Measurements from ENCODE around the gene TPBGL. TPM values are rescaled to one million over a fixed set of nuclear protein-coding genes. Genes with fewer than 3 reads are reported as not detected.

TPBGL gene
- total and polyA plus RNA-seq, 2 experiments from 2014 or later = 0.08 to 0.21 TPM

DNA sequence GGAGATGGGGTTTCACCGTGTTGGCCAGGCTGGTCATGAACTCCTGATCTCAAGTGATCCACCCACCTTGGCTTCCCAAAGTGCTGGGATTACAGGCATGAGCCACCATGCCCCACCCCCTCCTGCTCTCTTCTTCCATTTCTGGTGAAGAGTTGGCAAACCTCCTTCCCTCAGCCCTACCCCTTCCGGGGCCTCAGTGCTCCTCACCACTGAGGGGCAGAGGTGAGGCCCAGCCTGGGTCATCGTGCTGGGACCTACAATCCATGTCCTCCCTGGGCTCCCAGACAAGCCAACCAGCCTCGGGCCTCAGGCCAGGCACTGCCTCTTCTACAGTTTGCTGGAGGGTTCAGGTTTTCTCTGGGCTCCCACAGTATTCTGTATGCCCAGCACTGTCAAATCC lies 14.8 kb upstream of the TPBGL start:
- Histone ChIP-seq H3K27ac (ENCODE audit: low read depth) (no peak overlapping the region), H2AFZ (no peak overlapping the region), H3K36me3 (ENCODE audit: insufficient read depth) (no peaks in the 10 kb centered on the region), H3K27me3 (ENCODE audit: insufficient read depth) (no peaks in the 10 kb centered on the region), H3K9me2 (ENCODE audit: insufficient read depth) (no peaks in the 10 kb centered on the region), H3K4me3 (no peak overlapping the region), H3K4me2 (no peak overlapping the region), H4K20me1 (replicated peaks; ENCODE audit: insufficient read depth) (0 out of 2 replicates have a peak, but pooled peaks cover 8% of the 10 kb centered on the region), H3K79me2 (replicated peaks; ENCODE audit: insufficient read depth) (no peaks in the 10 kb centered on the region), H3K4me1 (ENCODE audit: insufficient read depth) (no peaks in the 10 kb centered on the region), H3F3A (replicated peaks; ENCODE audit: low read depth) (no peaks in the 10 kb centered on the region)
- H3K4me1 Mint-ChIP-seq = peaks cover 5% of the 10 kb centered on the region; the same call in 2 of the 3 replicates
- no peak overlapping the region for H3K4me3 Mint-ChIP-seq
- no peaks in the 10 kb centered on the region for H3K36me3 Mint-ChIP-seq (ENCODE audit: low read depth)
- ATAC-seq (no peak), DNase-seq (ENCODE audit: low spot score) (no peak)
- H3K9me3 Mint-ChIP-seq = no peaks in the 10 kb centered on the region
- TF ChIP-seq STAT1 (IDR thresholded peaks at IDR 0.05; ENCODE audit: unreplicated experiment) (no peak), CTCF (conservative IDR thresholded peaks at IDR 0.05; ENCODE audit: low read depth in 2 of 2) (peak in 1 of 2 experiments; percentile 12; a peak in 1 of 4 replicates)
- H3K27me3 Mint-ChIP-seq (ENCODE audit: insufficient read depth, low read depth, poor library complexity) = peaks cover 2% of the 10 kb centered on the region
- no peak overlapping the region for H3K27ac Mint-ChIP-seq

GRCh38 chr11:75229466-75229865 lies 11.1 kb upstream of the TPBGL start:
- DNase-seq (ENCODE audit: low spot score) (no peak), ATAC-seq (no peak)
- TF ChIP-seq, protein P1, sequence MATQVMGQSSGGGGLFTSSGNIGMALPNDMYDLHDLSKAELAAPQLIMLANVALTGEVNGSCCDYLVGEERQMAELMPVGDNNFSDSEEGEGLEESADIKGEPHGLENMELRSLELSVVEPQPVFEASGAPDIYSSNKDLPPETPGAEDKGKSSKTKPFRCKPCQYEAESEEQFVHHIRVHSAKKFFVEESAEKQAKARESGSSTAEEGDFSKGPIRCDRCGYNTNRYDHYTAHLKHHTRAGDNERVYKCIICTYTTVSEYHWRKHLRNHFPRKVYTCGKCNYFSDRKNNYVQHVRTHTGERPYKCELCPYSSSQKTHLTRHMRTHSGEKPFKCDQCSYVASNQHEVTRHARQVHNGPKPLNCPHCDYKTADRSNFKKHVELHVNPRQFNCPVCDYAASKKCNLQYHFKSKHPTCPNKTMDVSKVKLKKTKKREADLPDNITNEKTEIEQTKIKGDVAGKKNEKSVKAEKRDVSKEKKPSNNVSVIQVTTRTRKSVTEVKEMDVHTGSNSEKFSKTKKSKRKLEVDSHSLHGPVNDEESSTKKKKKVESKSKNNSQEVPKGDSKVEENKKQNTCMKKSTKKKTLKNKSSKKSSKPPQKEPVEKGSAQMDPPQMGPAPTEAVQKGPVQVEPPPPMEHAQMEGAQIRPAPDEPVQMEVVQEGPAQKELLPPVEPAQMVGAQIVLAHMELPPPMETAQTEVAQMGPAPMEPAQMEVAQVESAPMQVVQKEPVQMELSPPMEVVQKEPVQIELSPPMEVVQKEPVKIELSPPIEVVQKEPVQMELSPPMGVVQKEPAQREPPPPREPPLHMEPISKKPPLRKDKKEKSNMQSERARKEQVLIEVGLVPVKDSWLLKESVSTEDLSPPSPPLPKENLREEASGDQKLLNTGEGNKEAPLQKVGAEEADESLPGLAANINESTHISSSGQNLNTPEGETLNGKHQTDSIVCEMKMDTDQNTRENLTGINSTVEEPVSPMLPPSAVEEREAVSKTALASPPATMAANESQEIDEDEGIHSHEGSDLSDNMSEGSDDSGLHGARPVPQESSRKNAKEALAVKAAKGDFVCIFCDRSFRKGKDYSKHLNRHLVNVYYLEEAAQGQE (IDR thresholded peaks at IDR 0.05; ENCODE audit: unreplicated experiment) = no peak
- TF ChIP-seq POLR2AphosphoS5 (IDR thresholded peaks at IDR 0.05; ENCODE audit: low read depth) = no peak
- TF ChIP-seq CREB1 (CRISPR knock-in tag; IDR thresholded peaks at IDR 0.05; ENCODE audit: low read depth) = no peak
- TF ChIP-seq STAT1 (IDR thresholded peaks at IDR 0.05; ENCODE audit: unreplicated experiment) = no peak
- peaks cover 3% of the 10 kb centered on the region for H3K27me3 Mint-ChIP-seq (ENCODE audit: insufficient read depth, low read depth, poor library complexity)
- no peaks in the 10 kb centered on the region for H3K4me1 ChIP-seq (ENCODE audit: insufficient read depth)
- no peak overlapping the region for H2AFZ ChIP-seq
- H3K36me3 Mint-ChIP-seq (ENCODE audit: low read depth) = no peaks in the 10 kb centered on the region
- H3K79me2 ChIP-seq (replicated peaks; ENCODE audit: insufficient read depth) = no peaks in the 10 kb centered on the region
- H3F3A ChIP-seq (replicated peaks; ENCODE audit: low read depth) = no peaks in the 10 kb centered on the region
- H3K36me3 ChIP-seq (ENCODE audit: insufficient read depth) = no peaks in the 10 kb centered on the region
- no peak overlapping the region for H3K4me2 ChIP-seq
- H3K4me1 Mint-ChIP-seq = peaks cover 9% of the 10 kb centered on the region
- H3K9me3 Mint-ChIP-seq = no peaks in the 10 kb centered on the region
- no peak overlapping the region for H3K27ac ChIP-seq (ENCODE audit: low read depth)
- no peak overlapping the region for H3K27ac Mint-ChIP-seq
- H3K4me3 Mint-ChIP-seq = no peak overlapping the region
- no peaks in the 10 kb centered on the region for H3K27me3 ChIP-seq (ENCODE audit: insufficient read depth)
- H3K4me3 ChIP-seq = no peak overlapping the region
- H3K9me2 ChIP-seq (ENCODE audit: insufficient read depth) = no peaks in the 10 kb centered on the region
- no peaks in the 10 kb centered on the region for H4K20me1 ChIP-seq (replicated peaks; ENCODE audit: insufficient read depth)
